Measurements from ENCODE around the gene CLDN6.
A peak's percentile ranks its signal among the peaks of the same experiment; 100 is the strongest.

Gene CLDN6, protein sequence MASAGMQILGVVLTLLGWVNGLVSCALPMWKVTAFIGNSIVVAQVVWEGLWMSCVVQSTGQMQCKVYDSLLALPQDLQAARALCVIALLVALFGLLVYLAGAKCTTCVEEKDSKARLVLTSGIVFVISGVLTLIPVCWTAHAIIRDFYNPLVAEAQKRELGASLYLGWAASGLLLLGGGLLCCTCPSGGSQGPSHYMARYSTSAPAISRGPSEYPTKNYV

DNA sequence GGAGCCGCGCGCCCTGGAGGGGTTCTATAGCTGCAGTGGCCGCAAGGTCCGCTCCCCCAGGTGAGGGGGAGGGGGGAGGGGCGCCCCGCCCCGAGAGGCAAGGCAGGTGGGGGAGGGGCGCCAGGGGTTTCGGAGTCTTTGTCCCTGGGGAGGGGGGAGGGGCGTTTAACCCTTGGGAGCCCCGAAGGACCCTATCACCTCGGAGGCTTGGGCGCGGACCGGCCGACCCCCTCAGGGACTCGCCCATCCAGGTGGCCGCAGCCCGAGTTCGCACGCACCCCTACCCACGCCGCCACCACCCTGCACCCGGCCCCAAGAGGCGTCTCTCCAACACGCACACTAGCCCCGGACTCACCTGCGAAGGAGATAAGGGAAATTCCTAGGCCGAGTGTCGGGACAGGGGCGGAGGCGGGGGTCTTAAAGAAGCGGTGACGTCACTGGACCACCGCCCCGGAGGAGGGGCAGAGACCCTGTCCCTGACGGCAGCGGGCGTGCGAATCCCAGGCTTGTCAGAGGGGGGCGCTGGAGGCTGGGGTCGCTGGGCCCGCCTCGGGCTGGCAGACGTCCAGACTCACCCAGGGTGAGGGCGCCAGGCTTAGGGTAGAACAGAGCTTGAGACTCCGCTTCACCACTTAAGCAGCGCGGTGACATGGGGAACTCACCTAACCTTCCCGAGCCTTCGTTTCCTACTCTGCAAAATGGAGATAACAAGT, at the start of gene CLDN6:
CLDN6 (minus strand) TSS at position 390 of the 713 bp plus-strand sequence. CDS start 2,162 bp downstream, outside the sequence.
- DNase-seq (ENCODE audit: low spot score) = no peak
- H3K27ac ChIP-seq = no peak within 1 kb of the TSS
- no peak within 1 kb of the TSS for H3K4me3 ChIP-seq
- TF ChIP-seq, protein P1, sequence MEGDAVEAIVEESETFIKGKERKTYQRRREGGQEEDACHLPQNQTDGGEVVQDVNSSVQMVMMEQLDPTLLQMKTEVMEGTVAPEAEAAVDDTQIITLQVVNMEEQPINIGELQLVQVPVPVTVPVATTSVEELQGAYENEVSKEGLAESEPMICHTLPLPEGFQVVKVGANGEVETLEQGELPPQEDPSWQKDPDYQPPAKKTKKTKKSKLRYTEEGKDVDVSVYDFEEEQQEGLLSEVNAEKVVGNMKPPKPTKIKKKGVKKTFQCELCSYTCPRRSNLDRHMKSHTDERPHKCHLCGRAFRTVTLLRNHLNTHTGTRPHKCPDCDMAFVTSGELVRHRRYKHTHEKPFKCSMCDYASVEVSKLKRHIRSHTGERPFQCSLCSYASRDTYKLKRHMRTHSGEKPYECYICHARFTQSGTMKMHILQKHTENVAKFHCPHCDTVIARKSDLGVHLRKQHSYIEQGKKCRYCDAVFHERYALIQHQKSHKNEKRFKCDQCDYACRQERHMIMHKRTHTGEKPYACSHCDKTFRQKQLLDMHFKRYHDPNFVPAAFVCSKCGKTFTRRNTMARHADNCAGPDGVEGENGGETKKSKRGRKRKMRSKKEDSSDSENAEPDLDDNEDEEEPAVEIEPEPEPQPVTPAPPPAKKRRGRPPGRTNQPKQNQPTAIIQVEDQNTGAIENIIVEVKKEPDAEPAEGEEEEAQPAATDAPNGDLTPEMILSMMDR (IDR thresholded peaks at IDR 0.05) = no peak

DNA sequence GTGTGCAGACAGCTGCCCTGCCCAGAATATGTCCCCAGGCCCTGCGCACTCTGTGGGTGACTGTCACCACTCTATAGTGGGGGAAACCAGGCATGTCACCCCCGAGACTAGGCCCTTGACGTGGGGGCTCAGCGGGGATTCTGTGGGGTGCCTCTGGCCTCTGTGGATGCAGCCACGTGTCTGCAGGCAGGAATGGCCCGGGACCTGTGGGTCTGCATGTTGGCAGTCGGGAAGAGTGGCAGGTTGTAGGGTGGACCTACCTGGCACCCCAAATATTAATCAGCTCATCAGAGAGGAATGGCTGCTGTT, 48.4 kb upstream of the CLDN6 start:
- peak overlapping the region in 1 of 2 donors; percentile 75 for H3K27ac ChIP-seq
- TF ChIP-seq, protein P1 (IDR thresholded peaks at IDR 0.05) = no peak
- no peak for DNase-seq (ENCODE audit: low spot score)

DNA sequence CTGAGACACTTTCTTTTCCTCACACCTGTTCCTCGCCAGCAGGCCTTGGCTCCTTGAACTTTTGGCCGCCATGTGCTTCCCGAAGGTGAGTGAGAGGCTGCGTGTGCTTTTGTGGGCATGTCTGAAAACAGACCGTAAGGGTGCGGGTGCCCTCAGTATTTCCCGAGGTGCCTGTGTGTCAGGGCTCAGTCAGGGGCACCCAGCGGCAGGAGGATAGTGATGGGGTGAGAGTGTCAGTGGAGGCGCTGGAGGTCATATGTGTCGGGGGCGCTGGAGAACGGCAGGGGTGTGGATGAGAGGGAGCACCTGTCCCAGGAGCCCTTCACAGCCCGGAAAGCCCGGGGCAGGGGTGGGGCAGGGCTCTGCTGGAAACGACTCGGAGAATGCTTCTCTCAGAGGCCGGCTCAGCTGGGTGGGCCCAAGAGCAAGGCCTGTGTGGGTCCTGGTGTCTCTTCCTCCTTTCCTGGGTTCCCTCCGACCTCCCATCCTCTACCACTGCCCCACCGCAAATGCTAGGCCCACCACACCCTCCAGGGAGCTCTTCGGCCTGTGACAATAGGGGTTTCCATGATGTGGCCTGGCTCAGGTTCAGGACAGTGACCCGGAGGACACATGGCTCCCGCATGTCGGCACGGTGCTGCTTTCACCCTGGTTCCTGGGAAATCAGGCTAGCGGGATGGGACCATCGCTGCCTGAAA, 47.9 kb upstream of the CLDN6 start:
- no peak for DNase-seq (ENCODE audit: low spot score)
- TF ChIP-seq, protein P1 (IDR thresholded peaks at IDR 0.05) = no peak
- peak overlapping the region in 1 of 2 donors; percentile 75 for H3K27ac ChIP-seq
- peak overlapping the region; percentile 64 for H3K4me3 ChIP-seq

More for the DNA sequence above, 48.4 kb upstream of the CLDN6 start:
- peak overlapping the region; percentile 64 for H3K4me3 ChIP-seq

DNA sequence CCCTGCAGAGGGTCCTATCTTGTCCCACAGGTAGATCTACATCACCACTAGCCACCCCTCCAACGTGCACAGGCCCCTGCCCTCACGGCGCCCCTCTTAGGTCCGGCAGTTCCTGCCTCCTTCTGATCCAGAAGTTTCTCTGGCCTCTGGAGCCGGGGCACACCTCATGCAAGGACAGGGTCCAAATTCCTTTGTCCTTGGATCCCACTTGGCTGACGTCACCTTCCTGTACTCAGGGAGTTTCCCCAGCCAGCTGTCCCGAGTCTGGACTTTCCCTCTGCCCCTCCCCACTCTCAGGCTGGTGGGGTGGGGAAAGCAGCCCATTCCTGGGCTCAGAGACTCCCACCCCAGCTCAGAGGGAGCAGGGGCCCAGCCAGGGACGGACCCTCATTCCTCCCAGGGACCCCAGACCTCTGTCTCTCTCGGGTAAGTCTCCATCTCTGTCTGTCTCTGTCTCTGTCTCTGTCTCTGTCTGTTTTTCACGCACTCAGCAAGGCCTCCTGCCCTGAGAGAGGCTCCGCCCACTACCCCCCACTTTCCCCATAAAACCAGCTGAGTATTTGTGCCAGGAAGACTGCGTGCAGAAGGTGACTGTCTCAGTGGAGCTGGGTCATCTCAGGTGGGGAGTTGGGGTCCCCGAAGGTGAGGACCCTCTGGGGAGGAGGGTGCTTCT, 47.2 kb upstream of the CLDN6 start, which contains the start of gene IL32:
IL32 (plus strand) TSS at position 572 of the 673 bp plus-strand sequence. CDS start 172 bp downstream, outside the sequence.
- Histone ChIP-seq H3K4me3 (peak within 1 kb of the TSS; percentile 64), H3K27ac (peak within 1 kb of the TSS; percentile 12 to 75)
- TF ChIP-seq, protein P1 (IDR thresholded peaks at IDR 0.05) = no peak
- DNase-seq (ENCODE audit: low spot score) = no peak

DNA sequence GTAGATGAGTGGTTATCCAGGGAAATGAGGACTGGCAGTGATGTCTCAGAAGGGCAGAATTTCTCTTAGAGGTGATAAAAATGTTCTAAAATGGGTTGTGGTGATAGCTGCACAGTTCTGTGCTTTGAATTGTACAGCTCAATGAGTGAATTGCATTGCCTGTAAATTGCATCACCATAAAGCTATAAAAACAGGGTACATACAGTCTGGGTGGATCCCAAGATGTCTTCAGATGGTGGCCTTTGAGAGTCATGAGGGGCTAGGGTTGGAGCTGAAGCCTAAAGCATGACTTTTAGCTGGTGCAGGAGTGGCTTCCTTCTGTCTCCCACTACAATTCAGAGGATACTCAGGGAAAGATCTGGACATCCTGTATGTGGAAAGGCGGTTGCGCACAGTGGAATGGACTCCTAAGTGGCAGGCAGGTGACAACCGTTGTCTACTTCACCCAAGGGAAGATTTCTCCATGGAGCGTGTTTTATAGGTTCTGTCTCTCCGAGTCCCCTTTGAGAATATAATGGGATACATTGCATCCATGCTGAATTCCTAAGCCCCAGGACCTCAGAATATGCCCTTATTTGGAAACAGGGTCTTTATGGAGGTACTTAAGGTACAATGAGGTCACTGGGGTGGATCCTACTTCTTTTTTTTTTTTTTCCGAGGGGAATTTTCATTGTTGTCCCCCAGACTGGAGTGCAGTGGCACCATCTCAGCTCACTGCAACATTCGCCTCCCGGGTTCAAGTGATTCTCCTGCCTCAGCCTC, 45.8 kb upstream of the CLDN6 start:
- no peak for DNase-seq (ENCODE audit: low spot score)
- no peak overlapping the region for H3K4me3 ChIP-seq
- TF ChIP-seq, protein P1 (IDR thresholded peaks at IDR 0.05) = no peak
- no peak overlapping the region for H3K27ac ChIP-seq

DNA sequence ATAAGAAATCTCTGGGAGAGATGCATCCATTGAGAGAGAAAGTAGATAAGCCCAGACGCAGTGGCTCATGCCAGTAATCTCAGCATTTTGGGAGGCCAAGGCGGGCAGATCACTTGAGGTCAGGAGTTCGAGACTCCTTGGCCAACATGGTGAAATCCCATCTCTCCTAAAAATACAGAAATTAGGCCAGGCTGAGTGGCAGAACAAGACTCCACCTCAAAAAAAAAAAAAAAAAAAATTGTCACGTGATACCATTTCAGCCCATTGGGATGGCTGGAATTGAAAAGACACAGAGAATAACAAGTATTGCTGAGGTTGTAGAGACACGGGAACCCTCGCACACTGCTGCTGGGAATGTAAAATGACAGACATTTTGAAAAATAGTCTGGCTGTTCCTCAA, 44.6 kb upstream of the CLDN6 start:
- DNase-seq (ENCODE audit: low spot score) = no peak
- H3K27ac ChIP-seq = no peak overlapping the region
- TF ChIP-seq, protein P1 (IDR thresholded peaks at IDR 0.05) = no peak
- H3K4me3 ChIP-seq = no peak overlapping the region
